Glutamatergic neuron (in vitro differentiated cells): ENCODE data around the gene PABPC4L. TPM values are rescaled to one million over a fixed set of nuclear protein-coding genes. Genes with fewer than 3 reads are reported as not detected.

Experiments
- DNase-seq: peaks from one replicate; pipeline ENCODE4 v3.0.0; 2022
- H3K27ac Mint-ChIP-seq: one replicate; pipeline ENCODE4 v1.8.0; 2020; ENCODE audit warnings: mild to moderate bottlenecking, mixed read lengths, inconsistent platforms; ENCODE audit not compliant: unreplicated experiment
- H3K27me3 Mint-ChIP-seq: one replicate; pipeline ENCODE4 v1.8.0; 2020; ENCODE audit warnings: mild to moderate bottlenecking, moderate library complexity, mixed read lengths, inconsistent platforms; ENCODE audit not compliant: unreplicated experiment
- H3K36me3 Mint-ChIP-seq: one replicate; pipeline ENCODE4 v1.8.0; 2020; ENCODE audit warnings: mild to moderate bottlenecking, mixed read lengths, inconsistent platforms; ENCODE audit not compliant: unreplicated experiment
- H3K4me1 Mint-ChIP-seq: one replicate; pipeline ENCODE4 v1.8.0; 2020; ENCODE audit warnings: mild to moderate bottlenecking, low read depth, mixed read lengths, inconsistent platforms; ENCODE audit not compliant: unreplicated experiment
- H3K4me3 Mint-ChIP-seq: one replicate; pipeline ENCODE4 v1.8.0; 2020; ENCODE audit warnings: mild to moderate bottlenecking, mixed read lengths, inconsistent platforms; ENCODE audit not compliant: unreplicated experiment
- H3K9me3 Mint-ChIP-seq: one replicate; pipeline ENCODE4 v1.8.0; 2020; ENCODE audit warnings: mild to moderate bottlenecking, moderate library complexity, mixed read lengths, inconsistent platforms; ENCODE audit not compliant: unreplicated experiment
- total RNA-seq: library from RNA; stranded (reverse); fragmentation: NEBNext Ultra II Directional; extraction: Animal tissue kit (Norgen Biotek cat#: 25700); gene quantifications from one replicate; pipeline ENCODE4 v1.2.1, GENCODE V29; 2021; ENCODE audit not compliant: unreplicated experiment
- TF ChIP-seq, protein P1 (sequence below): fragments of 200-600 bp; sonication (generic); IDR thresholded peaks from one replicate; pipeline ENCODE4 v1.5.0; 2021; ENCODE audit not compliant: partially characterized antibody, unreplicated experiment

Gene PABPC4L
- total RNA-seq, 1 donor from 2014 or later = 0.47 TPM

DNA sequence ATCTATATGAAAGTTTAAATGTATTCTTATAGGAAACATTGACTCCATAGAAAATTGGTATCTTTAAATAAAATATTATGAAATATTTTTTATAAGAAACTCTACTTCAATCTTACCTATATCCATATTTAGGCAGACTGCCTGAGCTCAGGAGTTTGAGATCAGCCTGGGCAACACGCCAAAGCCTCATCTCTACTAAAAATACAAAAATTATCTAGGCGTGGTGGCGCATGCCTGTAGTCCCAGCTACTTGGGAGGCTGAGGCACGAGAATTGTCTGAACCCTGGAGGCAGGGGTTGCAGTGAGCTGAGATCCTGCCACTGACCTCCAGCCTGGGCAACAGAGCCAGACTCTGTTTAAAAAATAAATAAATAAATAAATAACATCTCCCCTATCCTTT, 47.5 kb downstream of the PABPC4L start:
- no peaks in the 10 kb centered on the region for H3K27me3 Mint-ChIP-seq
- TF ChIP-seq, protein P1, sequence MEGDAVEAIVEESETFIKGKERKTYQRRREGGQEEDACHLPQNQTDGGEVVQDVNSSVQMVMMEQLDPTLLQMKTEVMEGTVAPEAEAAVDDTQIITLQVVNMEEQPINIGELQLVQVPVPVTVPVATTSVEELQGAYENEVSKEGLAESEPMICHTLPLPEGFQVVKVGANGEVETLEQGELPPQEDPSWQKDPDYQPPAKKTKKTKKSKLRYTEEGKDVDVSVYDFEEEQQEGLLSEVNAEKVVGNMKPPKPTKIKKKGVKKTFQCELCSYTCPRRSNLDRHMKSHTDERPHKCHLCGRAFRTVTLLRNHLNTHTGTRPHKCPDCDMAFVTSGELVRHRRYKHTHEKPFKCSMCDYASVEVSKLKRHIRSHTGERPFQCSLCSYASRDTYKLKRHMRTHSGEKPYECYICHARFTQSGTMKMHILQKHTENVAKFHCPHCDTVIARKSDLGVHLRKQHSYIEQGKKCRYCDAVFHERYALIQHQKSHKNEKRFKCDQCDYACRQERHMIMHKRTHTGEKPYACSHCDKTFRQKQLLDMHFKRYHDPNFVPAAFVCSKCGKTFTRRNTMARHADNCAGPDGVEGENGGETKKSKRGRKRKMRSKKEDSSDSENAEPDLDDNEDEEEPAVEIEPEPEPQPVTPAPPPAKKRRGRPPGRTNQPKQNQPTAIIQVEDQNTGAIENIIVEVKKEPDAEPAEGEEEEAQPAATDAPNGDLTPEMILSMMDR = no peak
- no peak overlapping the region for H3K27ac Mint-ChIP-seq
- no peaks in the 10 kb centered on the region for H3K36me3 Mint-ChIP-seq
- H3K4me1 Mint-ChIP-seq = no peaks in the 10 kb centered on the region
- no peaks in the 10 kb centered on the region for H3K9me3 Mint-ChIP-seq
- H3K4me3 Mint-ChIP-seq = no peak overlapping the region
- no peak for DNase-seq

DNA sequence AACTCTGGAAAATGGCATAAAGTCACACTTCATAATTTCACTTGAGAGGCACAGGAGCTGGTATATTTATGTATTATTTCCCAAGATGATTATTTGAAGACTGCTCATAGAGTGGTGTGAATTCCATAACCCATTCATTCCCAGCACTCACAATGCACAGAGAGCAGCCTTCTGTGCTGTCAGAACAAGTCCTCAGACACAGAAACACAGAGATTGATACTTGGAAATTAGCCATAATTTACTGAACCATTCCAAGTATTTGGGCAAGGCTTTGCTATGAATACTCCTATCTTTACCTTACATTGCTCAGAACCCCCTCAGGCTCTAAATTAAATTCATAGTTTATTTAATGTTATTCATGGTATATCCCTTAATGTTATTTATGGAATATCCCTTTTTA, 53.6 kb downstream of the PABPC4L start:
- Mint-ChIP-seq H3K27me3 (no peaks in the 10 kb centered on the region), H3K4me3 (no peak overlapping the region), H3K4me1 (no peaks in the 10 kb centered on the region), H3K36me3 (no peaks in the 10 kb centered on the region), H3K27ac (no peak overlapping the region), H3K9me3 (peaks cover 2% of the 10 kb centered on the region)
- TF ChIP-seq, protein P1 = no peak
- no peak for DNase-seq
